ENCODE measurements around the gene FOXL3.
"Not testable (repeated sequence)": the region's sequence is repeated elsewhere in the genome, so short reads cannot be mapped to it uniquely, and the experiment has no call there.

The FOXL3 gene

DNA sequence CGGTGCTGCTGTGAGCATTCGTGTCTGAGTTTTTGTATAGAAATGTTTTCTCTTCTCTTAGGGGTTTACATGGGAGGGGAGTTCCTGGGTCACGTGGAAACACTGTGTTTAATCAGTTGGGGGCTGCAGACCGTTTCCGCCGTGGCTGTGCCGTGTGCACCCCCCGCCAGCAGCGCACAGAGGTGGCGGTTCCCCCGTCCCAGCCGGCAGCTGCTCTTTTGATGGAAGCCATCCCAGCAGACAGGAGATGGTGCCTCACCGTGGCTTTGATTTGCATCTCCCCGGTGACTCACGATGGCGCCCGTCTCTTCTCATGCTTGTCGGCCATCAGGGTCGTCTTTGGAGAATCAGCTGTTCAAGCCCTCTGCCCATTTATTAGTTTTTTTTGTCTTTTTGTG lies 34.9 kb upstream of the FOXL3 start:
- DNase-seq (ENCODE audit: low spot score): no peak

DNA sequence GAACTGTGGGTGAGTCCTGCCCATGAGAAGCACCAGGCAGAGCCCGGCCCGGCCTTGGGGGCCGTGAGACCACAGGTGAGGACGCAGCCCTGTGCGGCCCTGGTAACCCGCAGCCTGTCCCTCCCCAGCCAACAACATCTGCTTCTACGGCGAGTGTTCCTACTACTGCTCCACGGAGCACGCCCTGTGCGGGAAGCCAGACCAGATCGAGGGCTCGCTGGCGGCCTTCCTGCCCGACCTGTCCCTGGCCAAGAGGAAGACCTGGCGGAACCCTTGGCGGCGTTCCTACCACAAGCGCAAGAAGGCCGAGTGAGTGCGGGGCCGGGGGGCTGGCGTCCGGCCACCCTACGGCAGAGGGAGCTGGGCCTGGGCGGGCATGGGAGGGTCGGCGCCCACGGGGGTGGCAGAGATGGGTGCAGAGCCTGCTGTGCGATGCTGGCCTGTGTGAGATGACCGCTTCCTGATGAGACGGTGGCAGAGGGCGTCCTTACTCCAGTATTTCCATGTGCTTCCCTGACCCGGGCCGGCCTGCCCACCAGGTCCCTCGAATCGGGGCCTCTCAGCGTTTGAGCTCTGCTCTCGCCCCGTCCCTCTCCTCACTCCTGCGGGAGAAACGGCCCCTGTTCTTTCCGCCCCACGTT lies 34.1 kb upstream of the FOXL3 start:
- no peak for DNase-seq (ENCODE audit: low spot score)

DNA sequence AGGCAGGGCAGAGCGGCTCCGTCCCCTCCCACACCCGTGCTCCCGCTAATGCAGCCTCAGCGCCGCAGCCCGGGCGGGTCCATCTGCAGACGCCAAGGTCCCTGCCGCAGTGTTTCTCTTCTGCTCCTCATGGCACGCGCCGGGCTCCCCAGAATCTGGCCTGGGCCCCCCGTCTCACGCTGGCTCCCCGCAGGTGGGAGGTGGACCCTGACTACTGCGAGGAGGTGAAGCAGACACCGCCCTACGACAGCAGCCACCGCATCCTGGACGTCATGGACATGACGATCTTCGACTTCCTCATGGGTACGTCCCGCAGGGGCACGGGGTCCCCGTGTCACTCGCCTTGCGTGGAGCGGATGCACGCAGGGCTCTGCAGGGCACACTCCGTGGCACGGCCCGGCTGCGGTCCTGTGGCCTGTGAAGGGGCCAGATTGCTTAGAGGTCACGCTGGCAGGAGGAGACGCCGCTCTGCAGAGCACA lies 33.5 kb upstream of the FOXL3 start:
- no peak for DNase-seq (ENCODE audit: low spot score)

GRCh38 chr7:256981-257646 lies 32.9 kb upstream of the FOXL3 start:
- no peak for DNase-seq (ENCODE audit: low spot score)

DNA sequence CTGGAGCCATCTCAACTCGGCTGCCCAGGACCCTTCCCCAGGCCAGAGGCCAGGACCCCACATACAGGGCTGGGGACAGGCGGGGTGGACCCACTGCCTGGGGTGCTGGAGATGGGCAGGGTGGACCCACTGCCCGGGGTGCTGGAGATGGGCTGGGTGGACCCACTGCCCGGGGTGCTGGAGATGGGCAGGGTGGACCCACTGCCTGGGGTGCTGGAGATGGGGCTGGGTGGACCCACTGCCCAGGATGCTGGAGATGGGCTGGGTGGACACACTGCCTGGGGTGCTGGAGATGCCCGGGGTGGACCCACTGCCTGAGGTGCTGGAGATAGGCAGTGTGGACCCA lies 32.4 kb upstream of the FOXL3 start:
- no peak for DNase-seq (ENCODE audit: low spot score)

GRCh38 chr7:258476-259190 lies 31.3 kb upstream of the FOXL3 start:
- no peak for DNase-seq (ENCODE audit: low spot score)

DNA sequence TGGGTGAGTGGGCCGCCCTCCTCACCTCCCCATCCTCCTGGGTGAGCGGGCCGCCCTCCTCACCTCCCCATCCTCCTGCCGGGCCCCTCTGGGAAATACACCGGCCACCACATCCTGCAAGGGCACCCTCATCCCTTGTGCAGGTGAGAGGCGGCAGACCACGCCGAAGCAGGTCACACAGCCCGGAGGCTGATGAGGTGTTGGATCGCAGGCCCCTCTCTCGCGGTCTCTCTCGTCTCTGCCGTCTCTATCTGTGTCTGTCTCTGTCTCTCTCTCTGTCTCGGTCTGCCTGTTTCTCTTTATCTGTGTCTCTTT lies 30.8 kb upstream of the FOXL3 start:
- DNase-seq (ENCODE audit: low spot score): no peak

DNA sequence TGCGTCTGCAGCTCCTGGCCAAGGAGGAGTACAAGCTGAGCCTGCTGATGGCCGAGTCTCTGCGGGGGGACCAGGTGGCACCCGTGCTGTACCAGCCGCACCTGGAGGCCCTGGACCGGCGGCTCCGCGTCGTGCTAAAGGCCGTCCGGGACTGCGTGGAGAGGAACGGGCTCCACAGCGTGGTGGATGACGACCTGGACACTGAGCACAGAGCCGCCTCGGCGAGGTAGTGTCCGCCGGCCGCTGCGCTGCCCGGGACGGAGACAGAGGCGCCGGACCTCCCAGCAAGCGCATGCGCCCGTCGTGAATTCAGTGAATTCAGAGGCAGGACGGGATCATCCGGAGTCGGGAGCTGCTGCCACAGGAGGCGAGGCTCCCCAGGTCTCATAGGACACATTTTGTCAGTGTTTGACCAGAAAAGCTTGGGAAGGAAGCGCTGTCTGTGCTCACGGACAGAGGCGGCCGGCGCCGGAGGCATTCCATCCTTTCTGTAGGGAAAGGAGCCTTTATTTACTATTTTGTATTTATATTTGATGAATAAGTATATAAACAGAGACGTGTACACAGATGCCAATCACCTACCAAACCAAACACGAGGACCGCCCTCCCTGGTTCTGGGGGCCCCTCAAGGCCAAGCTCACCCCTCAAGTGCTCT lies 30.1 kb upstream of the FOXL3 start:
- no peak for DNase-seq (ENCODE audit: low spot score)

DNA sequence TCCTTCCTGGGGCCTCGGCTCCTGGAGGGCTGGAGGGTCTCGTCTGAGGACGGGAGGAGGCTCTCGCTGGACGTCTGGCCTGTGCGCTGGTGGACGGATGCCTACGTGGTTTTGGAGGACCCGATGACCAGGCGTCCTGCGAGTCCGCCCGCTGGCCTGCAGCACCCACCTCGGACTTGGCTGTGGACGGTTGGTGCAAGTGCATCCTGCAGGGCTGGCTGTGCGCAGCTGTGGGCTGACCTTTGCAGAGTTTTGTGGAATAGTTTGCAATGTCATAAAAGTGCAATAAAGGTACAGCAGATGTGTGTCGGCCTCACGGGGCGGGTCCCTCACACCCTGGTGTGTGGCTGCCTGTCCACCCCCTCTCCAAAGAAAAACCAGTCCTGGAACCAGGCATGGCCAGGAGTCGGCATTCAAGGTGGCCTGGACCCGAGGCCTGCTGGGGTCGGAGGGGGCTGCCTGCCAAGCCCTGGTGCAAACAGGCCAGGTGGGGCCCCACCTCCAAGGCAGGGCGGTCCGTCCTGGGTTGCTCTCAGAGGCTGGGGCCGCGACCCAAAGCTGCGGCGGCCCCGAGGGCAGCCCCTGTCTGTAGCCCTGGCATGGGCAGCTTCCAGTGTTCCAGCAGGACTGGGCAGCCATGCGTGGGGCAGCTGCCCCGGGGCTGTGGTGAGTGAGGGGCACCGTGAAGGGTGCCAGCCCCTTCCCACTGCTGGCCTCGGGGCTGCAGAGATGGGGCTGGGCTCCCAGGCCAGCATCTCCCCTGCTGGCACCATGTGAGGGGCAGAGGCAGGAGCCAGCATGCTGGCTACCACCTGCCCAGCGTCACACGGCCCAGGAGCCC lies 29.3 kb upstream of the FOXL3 start:
- no peak for DNase-seq (ENCODE audit: low spot score)

GRCh38 chr7:261341-262250 lies 28.4 kb upstream of the FOXL3 start:
- no peak for DNase-seq (ENCODE audit: low spot score)

- no peak for DNase-seq (ENCODE audit: low spot score)
Measured at GRCh38 chr7:262251-262572, 27.8 kb upstream of the FOXL3 start.

- DNase-seq (ENCODE audit: low spot score): not testable (repeated sequence)
Measured at GRCh38 chr7:262631-263311, 27.2 kb upstream of the FOXL3 start.

DNA sequence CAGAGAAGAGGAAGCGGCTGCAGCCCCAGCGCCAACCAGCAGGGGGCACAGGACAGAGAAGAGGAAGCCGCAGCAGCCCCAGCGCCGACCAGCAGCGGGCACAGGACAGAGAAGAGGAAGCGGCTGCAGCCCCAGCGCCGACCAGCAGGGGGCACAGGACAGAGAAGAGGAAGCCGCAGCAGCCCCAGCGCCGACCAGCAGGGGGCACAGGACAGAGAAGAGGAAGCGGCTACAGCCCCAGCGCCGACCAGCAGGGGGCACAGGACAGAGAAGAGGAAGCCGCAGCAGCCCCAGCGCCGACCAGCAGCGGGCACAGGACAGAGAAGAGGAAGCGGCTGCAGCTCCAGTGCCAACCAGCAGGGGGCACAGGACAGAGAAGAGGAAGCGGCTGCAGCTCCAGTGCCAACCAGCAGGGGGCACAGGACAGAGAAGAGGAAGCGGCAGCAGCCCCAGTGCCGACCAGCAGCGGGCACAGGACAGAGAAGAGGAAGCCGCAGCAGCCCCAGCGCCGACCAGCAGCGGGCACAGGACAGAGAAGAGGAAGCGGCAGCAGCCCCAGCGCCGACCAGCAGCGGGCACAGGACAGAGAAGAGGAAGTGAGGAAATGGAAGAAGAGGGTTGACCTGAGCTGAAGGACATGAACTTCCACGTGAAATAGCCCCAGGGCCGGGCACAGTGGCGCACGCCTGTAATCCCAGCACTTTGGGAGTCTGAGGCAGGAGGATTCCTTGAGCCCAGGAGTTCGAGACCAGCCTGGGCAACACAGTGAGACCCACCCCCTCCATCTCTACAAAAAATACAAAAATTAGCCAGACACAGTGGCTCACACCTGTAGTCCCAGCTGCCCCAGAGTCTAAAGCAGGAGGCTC lies 26.3 kb upstream of the FOXL3 start:
- not testable (repeated sequence) for DNase-seq (ENCODE audit: low spot score)

- no peak for DNase-seq (ENCODE audit: low spot score)
Measured at GRCh38 chr7:264541-265191, 25.3 kb upstream of the FOXL3 start.

GRCh38 chr7:265192-265997 lies 24.6 kb upstream of the FOXL3 start:
- no peak for DNase-seq (ENCODE audit: low spot score)

GRCh38 chr7:265998-266850 lies 23.7 kb upstream of the FOXL3 start:
- DNase-seq (ENCODE audit: low spot score): no peak
